Activated T-helper 1 cell treated with anti-CD3 and anti-CD28 coated beads, Interleukin-2, amount 50 U/mL, for 16 hours (primary cell): ENCODE data around the gene ZNF184.

Source experiments
- DNase-seq, 2 donors: peaks; one replicate each; pipeline ENCODE4 v3.0.0-alpha.2; 2020; ENCODE audit warnings: low read depth in 1 of 2, low spot score in 1 of 2

Gene ZNF184

DNA sequence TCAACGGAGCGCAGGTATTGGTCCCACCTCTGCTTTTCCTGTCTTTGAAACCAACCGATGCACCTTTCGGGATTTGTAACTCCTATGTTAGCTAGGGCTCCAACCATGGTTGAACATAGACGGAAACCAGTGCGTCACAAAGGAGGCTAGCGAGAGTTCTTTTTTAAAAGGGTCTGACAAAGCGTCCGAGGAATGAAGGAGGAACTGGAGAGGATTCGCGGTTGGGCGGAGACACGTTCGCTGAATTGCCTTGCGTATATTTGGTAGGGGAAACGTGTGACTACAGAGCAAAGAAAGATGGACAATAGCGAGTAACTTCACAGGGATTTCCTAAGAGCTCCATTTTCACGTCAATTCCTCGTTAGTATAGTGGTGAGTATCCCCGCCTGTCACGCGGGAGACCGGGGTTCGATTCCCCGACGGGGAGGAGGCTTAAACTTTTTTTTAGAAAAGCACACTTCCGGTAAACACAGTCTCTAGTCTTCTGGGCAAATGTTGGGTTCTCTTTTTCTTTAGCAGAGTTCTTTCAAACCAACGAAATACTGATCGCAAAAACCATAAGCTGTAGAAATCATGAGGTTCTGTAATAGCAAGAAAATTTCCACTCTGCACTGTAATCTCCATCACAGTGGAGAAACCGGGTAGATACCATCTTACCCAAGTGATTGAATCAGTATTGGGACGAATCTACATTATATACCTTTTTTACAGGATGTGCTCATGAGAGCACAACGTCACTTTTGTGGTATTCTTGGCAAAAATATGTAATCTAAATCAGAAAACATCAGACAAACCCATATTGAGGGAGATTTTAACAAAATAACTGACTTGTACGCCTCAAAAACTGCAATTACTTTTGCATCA is 6.6 kb upstream of the ZNF184 start:
- peak; percentile 72 to 80 for DNase-seq

DNA sequence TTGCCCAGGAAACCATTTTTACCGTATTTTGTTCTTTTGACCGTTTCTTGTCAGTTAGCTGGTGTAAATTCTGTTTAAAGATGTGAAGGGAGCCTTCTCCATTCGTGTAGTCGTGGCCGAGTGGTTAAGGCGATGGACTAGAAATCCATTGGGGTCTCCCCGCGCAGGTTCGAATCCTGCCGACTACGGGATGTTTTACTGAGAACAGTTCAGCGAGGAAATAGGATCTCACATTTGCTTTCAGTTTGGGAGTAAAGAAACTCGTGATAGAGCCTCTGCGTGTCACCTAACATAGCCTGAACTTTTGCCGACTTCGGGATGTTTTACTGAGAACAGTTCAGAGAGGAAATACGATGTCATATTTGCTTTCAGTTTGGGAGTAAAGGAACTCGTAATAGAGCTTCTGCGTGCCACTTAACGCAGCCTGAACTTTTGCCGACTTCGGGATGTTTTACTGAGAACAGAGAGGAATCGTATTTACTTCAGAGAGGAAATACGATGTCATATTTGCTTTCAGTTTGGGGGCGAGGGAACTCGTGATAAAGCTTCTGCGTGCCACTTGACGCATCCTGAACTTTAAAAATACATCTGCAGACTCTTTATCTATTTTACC is 5.9 kb upstream of the ZNF184 start:
- DNase-seq: peak; percentile 64 to 72

DNA sequence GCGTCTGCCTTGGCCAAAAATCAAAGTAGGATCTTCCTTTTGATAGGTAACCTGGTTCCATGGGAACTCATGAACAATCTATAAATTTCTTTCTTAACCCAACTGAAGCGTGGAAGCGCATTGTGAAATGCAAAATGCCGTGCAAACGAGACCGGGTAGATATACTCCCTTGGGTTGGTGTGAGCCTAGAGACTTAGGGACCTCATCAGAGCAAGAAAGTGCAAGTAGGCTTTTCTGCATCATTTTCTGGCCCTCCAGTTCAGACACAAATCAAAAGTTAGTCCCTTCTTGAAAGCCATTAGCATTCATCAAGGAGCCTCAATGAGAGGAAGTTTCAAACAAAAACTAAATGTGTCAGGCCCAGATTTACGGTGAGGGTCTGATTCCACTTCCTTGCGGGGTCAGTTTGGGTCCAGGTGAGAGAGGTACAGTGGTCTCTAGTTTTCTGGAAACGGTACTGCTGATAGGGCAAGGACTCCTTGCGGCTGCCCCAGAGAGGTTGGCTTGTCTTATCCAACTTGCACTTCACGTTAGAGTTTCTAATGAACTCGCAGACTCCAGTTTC is 5.3 kb upstream of the ZNF184 start:
- no peak for DNase-seq

DNA sequence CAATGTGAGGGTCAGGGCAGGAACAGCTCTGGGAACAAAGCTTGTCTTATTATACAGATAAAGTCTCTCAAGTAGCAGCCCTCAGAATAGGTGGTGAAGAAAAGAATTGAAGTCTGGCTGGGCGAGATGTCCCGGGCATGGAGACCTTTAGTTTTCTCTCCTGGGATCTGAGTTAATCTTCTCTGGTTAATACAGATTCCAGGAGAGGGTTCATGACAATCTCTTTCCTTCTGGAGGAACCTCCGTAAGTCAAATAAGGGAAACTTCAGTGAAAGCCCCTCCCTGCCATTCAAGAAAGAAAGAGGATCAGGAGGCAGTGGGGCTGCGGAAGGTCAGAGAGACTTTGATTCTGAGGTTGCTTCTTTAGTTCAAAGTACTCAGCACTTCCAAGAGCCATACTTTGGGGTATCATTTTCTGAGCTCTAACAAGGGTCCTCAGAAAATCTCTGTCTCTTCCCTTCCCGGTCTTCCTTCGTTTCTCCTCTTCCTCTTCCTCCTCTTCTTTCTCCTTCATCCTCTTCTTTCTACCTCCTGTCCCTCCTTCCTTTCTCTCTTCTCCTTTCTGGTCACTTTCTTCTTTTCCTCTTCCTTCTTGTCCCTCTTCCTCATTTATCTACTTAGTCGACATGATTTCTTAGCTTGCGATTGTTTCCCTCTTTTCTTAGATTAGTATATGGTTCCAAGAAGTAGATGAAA is 4.6 kb upstream of the ZNF184 start:
- DNase-seq: no peak

DNA sequence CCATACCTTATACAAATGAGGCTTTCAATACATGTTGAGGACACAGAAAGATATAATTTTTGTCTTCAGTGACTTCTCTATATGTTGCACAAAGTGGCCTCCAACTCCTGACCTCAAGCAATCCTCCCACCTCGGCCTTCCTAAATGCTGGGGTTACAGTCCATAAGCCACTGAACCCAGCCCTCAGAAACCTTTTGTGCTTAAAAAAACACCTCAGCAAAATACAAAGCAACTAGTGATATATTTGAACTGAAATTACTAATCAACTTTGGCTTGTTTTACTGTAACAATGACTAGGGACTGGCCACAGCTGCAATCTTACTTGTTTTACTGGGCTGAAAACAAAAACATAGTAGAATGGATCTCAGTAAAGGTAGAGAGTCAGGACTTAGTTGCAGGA is 3.2 kb upstream of the ZNF184 start:
- no peak for DNase-seq

DNA sequence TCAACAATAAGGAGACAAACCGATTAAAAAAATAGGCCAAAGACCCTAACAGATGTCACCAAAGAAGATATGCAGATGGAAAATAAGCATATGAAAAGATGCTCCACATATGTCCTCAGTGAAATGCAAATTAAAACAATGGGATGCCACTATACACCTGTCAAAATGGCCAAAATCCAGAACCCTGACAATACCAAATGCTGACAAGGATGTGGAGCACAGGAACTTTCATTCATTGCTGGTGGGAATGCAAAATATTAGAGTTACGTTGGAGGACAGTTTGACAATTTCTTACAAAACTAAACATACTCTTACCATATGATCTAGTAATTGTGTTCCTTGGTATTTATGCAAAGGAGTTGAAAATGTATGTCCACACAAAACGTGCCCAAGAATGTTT is 1.8 kb upstream of the ZNF184 start:
- DNase-seq: no peak

DNA sequence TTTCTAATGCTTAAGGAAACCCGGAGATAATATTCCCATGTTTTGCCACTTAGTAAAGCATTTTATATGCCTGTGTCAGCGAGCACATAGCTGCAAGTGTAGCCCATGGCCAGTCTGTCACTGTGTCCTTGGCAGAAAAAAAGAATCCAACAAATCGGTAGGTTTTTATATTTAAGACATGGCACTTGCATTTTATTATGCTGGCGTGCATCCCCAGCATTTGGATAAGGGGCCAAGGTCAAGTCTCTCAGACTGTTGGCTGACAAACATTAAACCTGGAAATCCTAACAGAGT is 1.2 kb upstream of the ZNF184 start:
- DNase-seq: no peak

DNA sequence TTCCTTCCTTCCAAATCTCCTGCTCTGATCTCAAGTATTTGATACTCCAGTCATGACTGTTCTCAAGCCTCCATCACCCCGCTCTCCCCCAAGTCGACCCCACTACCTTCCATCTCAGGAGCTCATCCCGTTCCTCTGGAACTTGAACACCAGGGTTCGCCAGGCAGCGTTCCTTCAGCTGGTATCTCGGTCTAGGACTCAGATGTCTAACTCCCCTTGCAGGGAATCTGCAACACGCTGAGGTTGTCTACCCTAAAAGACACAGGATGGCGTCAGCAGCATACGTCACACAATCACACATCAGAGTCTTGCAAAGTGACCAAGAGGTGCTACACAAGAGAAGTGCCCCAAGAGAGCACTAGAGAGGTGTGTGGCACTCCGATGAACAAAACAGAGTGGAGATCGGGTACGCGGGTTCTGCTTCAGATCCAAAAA is 706 bp downstream of the ZNF184 start:
- DNase-seq: peak; percentile 8 to 29

DNA sequence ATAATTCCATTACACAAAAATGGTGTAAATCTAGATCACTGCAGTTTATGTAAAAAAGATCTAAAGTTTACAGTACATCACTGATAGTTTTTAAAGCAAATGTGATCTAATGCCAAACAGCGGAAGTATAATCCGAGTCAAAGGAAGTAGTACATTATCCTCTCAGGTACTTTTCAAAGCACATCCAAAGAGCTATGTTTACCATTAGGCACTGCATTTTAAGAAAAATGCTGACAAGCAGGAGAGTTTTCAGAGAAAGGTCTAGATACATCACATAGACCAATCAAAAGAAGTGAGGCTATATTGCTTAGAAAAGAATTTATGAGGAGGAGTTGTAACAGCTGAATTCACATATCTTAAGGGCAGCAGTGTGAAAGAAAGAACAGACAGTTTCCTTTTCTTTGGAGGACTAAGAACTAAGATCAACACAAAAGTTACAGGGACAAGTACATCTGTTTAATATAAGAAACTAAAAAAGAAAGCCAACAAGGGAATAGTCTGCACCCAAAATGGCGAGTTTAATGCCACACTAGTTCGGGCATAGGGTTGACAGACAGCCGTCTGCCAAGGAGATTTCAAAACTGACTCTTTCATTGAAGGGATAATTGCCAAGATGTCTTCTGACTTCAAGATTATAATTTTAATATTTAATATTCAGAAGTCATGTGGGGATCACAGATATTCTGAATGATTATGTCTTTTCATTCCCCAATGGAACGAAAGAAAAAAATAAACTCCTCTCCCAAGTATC is 1.4 kb downstream of the ZNF184 start:
- no peak for DNase-seq

DNA sequence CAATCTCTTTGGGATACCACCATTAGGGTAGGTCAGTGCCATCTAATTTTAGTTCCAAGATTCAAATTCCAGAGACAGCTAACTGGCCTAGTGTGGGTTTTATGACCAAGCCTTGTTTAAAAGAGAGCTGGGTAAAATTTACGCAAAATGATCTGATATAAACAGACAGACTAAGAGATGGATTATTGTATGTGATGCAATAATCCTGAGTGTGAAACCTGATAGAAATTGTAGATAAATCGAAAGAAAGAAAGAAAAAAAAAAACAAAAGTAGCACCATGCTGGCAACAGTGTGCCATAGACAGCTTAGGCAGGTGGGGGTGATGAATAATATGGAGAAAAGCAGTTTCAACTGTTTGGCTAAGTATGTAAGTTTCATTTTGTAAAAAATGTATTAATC is 2.9 kb downstream of the ZNF184 start:
- DNase-seq: no peak

DNA sequence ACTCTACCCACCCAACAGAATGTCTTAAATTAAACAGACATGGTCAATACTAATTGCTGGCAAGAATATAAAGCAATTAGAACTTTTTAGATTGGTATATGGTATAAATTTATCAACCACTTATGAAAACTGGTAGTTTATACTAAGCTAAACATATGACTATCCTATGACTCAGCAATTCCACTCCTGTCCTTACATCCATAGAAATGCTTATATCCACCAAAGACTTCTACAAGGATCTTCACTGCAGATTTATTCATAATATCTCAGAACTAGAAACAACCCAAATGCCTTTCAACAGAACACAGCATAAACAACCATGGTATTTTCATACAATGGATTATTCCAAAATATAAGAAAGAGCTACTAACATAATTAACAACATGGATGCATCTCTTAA is 4.6 kb downstream of the ZNF184 start:
- no peak for DNase-seq

DNA sequence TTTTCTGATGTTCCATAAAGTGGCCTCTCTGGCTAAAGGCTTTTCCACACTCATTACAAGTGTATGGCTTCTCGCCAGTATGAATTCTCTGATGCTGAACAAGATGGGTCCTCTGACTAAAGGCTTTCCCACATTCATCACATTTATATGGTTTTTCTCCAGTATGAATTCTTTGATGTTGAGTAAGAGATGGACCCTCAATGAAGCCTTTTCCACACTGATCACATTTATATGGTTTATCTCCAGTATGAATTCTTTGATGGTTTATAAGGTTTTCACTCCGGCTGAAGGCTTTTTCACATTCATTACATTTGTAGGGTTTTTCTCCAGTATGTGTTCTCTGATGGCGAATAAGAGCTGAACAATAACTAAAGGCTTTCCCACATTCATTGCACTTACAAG is 20.4 kb downstream of the ZNF184 start:
- no peak for DNase-seq

DNA sequence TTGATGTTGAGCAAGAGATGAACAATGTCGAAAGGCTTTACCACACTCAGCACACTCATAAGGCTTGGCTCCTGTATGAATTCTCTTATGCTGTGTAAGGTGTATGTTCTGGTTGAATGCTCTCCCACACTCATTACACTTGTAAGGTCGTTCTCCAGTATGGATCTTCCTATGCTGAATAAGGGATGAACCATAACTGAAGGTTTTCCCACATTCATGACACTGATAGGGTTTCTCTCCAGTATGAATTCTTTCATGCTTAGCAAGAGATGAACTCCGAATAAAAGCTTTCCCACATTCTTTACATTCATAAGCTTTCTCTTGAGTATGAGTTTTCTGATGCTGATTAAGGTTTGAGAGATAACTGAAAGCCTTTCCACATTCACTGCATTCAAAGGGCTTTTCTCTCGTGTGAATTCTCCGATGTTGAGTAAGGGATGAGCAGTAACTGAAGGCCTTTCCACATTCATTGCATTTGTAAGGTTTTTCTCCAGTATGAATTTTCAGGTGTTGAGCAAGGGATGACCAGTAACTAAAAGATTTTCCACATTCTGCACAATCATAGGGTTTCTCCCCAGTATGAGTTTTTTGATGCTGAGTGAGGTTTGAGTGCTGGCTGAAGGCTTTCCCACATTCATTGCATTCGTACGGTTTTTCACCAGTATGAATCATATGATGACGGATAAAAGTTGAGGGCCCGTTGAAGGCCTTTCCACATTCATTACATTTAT is 21.1 kb downstream of the ZNF184 start:
- DNase-seq: no peak

DNA sequence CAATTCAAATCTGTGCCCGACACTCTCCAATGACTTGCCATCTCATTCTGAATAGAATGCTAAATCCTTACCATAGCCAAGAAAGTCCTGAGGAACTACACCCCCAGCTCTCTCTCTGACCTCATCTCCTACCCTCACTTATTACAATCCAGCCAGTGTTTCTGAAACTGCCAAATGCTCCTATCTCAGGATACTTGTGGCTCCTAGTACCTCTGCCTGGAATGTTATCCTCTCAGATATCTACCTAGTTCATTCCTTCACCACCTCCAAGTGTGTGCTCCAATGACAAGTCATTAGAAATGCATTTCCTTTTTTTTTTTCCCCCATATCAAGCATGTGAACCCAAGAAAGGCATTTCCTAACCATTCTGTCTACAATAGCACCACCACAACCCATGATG is 24.4 kb downstream of the ZNF184 start:
- no peak for DNase-seq

DNA sequence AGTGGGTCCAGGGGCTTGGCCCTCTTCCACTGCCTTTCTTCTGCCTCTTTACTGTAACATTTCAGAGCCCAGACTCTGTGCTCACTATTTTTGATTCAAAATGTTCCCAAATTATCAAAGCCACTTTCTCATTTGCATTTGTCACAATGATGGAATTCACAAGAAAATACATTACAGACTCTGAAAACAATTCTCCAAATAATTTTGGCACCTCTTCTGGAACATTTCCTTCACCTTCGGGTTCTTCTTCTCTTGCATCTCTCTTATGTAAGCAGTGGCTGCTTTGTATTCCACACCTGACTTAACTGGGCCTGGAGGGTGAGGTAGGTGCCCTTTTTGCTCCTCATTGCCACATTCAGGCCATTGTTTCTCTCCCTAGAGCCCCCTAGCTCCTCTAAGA is 30.0 kb downstream of the ZNF184 start:
- no peak for DNase-seq

DNA sequence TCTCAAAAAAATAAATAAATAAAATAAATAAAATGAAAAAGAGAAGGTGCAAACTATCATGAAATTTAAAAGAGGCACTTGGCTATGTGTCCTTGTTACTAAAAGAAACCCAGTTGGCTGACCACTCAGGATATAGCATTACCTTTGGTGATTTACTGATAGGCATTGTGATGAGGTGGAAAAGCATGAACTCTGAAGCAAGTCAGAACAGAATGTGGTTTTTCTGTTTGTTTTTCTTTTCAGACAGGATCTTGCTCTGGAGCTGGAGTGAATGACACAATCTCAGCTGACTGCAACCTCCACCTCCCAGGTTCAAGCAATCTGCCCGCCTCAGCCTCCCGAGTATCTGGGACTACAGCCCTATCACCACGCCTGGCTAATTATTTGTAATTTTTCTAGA is 31.9 kb downstream of the ZNF184 start:
- DNase-seq: no peak

DNA sequence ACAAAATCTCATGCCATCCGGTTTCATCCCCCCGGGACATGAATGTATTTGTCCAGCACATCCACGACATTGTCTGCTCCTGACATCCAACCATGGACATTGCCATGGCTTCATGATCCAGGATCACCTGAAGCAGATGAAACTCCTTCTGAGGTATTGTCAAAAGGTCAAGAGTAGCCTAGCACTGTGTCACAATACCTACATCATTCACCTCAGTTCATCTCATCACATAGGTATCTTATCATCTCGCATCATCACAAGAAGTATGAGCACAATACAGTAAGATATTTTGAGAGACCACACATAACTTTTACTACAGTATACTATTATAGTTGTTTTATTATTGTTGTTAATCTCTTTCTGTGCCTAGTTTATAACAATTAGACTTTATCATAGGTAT is 33.5 kb downstream of the ZNF184 start:
- DNase-seq: no peak

DNA sequence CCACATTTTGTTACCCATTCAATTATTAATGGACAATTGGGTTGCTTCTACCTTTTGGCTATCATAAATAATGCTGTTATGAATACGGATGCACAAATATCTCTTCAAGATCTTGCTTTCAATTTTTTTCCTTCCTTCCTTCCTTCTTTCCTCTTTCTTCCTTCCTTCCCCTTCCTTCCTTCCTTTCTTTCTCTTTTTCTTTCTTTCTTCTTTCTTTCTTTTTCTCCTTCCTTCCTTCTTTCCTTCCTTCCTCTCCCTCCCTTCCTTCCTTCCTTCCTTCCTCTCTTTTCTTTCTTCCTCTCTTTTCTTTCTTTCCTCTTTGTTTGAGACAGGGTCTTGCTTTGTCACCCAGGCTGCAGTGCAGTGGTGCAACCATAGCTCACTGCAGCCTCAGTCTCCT is 39.2 kb downstream of the ZNF184 start:
- no peak for DNase-seq

DNA sequence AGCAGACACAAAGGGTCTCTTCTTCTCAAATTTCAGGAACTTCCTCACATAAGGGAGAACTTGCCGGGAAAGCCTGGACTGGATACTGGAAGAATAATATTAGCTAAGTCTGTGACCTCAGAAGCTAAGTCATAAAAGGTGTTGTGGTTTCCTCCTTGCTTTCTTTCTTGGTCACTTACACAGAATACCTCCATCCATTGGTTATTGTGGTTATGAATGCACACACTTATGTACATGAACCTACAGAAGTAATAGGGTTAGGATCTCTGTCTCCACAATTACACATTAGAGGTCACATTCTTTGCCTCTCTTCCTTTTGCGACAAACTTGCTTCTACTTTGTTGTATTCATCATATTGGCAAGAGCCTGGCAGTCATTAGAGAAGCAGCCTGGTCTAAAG is 43.9 kb downstream of the ZNF184 start:
- DNase-seq: no peak

DNA sequence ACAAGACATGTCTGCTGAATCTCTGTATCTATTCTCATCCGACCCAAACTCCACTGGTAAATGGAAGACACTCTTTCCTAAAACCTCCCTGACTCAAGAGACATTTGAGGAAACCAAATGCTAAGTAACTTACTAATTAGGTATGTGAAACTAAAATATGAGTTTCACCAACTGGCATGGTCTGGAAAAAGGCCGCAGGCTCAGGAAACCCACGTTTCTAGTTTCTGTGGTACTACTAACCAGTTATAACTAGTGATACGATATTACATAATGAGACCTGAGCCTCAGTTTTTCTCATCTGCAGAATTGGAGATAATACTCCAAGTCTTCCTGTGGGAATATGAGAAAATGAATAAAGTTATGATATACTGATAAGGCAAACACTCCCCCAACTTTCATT is 44.4 kb downstream of the ZNF184 start:
- DNase-seq: no peak
